GM23248 (cell line): ENCODE data around the gene GPR149.

Source experiments
- EZH2 ChIP-seq: fragments of 200-600 bp; sonication (generic); IDR thresholded peaks from 2 replicates; pipeline ENCODE4 v1.6.1; 2018; ENCODE audit warnings: antibody characterized with exemption, mild to moderate bottlenecking; ENCODE audit not compliant: insufficient read depth, poor library complexity, severe bottlenecking
- EZH2phosphoT487 ChIP-seq: fragments of 200-600 bp; sonication (generic); IDR thresholded peaks from 2 replicates; pipeline ENCODE4 v1.6.1; 2018; ENCODE audit warnings: antibody characterized with exemption, moderate library complexity, mild to moderate bottlenecking, low read depth; ENCODE audit not compliant: insufficient read depth

GRCh38 chr3:154310840-154311239 is 119.2 kb downstream of the GPR149 start:
- TF ChIP-seq EZH2 (no peak), EZH2phosphoT487 (no peak)
